Mesenteric fat pad (tissue), 1 donor: ENCODE data around the gene EEF1AKMT3. TPM values are rescaled to one million over a fixed set of nuclear protein-coding genes. Genes with fewer than 3 reads are reported as not detected.
A peak's percentile ranks its signal among the peaks of the same experiment; 100 is the strongest.
"Not testable (repeated sequence)": the region's sequence is repeated elsewhere in the genome, so short reads cannot be mapped to it uniquely, and the experiment has no call there.

Experiments
- DNase-seq: peaks from one replicate; pipeline ENCODE4 v3.0.0-alpha.2; 2020; ENCODE audit warnings: low spot score
- total RNA-seq: library from RNA; stranded (reverse); fragmentation: NEBNext Ultra II Directional; extraction: Animal tissue kit (Norgen Biotek cat#: 25700); gene quantifications from one replicate; pipeline ENCODE4 v1.2.1, GENCODE V29; 2021
- donor health status: DM: yes; HTN: yes; CAD: no.

EEF1AKMT3 gene
- total RNA-seq, 1 donor from 2014 or later, result 7.2 TPM

DNA sequence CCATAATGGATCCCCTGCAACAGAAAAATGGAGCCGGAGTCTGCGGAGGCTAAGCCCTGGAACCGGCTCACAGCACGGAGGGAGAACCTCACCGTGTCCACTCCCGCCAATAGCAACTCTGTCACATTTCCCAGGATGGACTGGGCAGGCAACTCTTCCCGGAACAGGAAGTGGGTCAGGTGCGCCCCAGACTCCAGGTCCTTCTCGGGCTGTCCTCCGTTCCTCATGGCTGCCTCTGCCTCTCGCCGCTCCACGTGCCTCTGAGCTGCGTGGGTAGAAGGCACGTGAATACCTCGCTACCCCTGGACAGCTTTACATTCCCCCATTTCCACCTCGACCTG, 7.8 kb upstream of the EEF1AKMT3 start:
- no peak for DNase-seq

DNA sequence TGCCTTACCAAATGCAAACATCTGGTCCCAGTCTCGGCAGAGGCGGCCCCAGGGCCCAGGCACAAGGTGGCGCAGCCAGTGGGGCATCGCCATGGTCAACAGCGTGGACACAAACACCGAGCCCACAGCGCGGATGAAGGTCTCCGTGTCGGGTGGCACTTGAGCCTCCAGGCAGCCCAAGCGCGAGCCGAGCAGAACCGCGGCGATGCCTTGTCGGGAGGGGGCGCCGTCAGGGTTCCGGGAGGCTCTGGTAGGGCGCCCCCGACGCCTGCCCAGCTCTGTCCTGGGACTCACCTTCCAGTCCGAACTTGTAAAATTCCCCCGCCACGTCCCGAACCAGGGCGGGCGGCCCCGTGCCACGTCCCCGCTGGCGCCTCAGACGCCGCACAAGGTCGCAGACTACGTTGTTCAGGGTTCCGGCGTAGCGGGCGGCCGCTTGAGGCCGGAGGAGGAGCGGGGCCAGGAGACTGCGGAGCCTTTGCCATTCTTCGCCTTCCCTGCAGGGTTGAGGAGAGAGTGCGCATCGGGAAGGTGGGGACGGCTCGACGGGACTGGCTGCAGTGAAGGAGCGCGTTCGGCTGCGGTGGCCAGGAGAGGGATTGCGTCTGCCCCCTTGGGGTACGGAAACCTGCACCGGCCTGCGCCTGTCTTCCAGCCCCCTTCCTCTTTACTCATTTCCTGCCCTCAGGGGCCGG, 7.3 kb upstream of the EEF1AKMT3 start:
- DNase-seq, result no peak

DNA sequence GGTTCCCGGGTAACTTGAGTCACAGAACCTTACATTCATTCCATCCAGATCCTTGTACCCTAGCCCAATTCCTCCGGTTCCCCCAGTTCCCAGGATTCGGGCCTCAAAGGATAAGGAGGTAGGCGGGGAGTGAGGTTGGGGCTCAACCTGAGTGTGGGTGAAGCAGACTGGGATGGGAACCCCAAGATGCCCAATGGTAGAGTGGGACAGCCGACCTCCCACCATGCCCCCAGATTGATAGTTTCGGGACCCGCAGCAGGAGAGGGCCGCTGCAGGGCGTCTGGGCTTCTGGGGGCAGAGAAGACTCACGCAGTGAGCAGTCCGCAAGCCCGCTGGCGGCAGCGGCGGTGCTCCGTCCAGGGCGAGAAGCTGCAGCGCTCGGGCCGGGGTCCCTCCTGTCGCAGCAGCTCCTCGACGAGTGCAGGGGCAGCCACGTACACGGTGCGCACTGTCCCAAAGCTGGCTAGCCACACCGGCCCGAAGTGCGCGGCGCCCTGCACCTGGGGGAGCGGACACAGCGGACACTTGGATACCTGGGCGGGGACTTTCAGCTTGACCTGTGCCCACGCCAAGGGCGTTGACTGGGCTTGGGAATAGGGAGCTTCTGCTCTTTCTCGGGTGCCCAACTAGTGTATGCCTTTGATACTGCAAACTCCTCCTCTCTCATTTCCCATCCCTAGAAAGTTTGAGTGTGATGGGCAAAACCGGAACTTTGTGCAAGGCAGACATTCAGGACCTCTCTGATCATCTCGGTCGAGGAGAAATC, 6.5 kb upstream of the EEF1AKMT3 start:
- no peak for DNase-seq

DNA sequence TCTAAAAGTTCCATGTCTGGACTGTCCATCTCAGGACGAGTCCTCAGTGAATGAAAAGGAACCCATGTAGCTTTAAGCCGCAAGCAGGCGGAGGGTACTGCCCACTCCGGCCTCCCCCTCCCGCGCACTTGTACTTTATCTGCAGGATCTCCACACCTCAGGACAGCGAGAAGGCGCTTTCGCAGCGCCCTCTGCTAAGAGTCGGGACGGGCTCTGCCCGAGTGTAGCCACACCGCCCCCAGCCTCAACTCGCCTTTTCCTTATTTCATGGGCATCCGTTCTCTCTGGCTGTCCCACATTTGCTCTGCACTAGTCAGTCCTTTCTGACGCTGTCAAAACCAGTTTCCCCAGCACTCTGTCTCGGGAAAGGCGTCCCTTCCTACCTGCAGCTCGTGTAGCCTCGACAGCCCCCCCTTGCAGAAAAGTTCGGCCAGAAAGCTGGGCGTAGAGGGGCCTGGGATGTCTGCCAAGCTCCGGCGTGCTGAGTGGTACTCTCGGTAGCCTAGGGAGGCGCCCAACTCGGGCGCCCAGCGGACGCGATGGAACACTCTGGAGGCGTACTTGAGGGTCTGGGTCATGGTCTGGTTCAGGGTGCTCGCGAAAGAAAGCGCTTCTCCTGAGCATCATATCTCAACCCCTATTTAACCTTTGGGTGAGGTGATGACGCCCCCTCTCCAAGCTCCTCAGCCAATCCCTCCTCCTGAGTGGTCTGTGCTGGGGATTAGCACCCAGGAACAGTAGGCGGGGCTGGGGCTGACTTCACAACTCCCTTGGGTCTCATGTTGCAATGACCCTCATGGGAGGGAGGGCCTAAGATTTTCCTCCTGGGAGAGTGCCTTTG, 5.7 kb upstream of the EEF1AKMT3 start, which contains the start of gene CYP27B1:
Gene CYP27B1 (minus strand): TSS at position 615 of the 841 bp plus-strand sequence. CDS start 37 bp downstream, at position 578.
- peak; percentile 89 for DNase-seq

DNA sequence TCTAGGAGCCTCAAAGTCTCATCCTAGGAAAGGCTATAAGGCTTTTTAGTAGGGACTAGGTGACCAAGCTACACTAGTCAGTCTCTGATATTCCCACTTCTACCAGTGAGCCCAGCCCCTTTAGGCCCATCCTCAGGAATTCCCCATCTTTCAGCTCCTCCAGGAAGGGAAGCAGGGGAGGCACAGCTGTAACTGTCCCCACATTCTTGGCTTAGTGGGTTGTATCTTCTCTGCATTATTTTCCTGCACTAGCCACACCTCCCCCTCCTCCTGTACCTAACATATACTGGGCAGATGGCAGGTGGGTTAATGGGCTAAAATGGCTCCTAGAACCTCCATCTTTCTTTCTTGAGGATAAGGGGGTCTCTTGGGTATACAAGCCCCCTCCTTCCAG, 5.1 kb upstream of the EEF1AKMT3 start:
- no peak for DNase-seq

DNA sequence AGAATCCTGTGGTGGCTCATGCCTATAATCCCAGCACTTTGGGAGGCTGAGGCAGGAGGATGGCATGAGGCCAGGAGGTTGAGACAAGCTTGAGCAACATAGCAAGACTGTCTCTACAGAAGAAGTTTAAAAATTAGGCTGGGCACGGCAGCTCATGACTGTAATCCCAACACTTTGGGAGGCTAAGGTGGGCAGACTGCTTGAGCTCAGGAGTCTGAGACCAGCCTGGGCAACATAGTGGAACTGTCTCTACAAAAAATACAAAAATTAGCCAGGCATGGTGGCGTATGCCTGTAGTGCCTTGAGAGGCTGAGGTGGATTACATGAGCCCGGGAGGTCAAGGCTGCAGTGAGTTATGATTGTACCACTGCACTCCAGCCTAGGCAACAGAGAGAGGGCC, 4.5 kb upstream of the EEF1AKMT3 start:
- peak; percentile 8 for DNase-seq

DNA sequence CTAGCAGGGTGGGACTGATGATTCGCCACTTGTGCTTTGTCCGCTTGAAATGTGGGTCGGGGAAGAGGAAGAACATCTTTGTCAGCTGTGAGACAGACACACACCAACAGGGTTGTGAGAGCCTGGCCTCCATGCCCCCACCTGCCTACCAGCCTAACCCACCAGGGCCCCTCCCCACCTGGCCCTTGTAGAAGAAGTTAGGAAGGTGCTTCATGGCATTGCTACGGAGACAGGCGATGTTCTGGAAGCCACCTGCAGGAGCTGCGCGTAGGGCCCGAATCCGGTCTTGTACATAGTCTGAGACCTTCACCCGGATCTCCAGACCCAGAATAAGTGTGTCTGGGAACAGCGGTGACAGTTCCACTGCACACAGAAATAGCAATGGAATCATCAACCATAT, 2.8 kb upstream of the EEF1AKMT3 start:
- DNase-seq, result peak; percentile 88

DNA sequence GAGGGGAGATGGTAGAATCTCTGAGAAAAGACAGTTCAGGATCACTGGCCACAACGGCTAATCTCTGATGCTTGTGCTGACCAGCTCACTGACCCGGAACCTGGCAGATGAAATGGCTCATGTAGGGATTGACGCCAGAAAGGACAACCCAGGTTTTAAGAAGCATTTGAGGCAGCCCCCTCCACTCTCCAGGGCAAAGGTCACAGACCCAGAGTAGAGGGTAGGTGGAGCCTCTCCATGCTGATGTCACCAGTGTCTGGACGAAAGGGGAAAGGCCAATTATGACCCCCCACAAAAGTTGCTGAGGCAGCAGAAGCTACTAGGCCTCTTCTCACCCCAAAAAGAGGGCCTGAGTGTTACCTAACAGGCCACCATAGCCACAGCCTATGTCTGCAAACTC, 1.7 kb upstream of the EEF1AKMT3 start:
- DNase-seq, result peak; percentile 20

DNA sequence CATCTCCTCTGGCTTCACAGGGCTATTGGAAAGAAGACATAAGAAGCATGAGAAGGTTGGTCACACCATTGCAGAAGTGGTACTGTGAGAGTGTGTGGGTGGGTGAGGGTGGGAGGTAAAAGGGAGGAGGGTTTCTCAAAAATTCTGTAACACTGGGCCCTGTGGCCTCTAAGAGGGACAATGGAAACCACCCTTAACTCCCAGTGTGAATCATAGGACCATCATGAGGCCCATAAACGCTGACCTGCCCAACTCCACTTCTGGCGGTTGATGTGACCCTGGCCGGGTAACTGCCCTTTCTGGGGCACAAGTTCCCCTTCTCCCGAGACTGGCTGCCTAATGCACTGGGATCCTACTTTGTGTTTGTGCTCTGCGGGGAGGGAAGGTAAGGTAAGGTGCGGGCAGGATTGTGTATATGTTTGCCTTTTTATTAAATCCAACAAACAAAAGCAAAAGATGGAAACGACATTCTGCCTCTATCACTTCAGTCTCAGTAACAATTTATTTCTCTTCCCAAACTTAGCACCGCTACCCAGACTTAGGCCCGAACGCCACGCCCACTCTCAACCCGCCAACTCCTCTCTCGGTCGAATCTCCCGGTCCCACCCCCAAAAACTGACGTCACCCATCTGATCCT, 1.1 kb upstream of the EEF1AKMT3 start:
- DNase-seq, result peak; percentile 92

DNA sequence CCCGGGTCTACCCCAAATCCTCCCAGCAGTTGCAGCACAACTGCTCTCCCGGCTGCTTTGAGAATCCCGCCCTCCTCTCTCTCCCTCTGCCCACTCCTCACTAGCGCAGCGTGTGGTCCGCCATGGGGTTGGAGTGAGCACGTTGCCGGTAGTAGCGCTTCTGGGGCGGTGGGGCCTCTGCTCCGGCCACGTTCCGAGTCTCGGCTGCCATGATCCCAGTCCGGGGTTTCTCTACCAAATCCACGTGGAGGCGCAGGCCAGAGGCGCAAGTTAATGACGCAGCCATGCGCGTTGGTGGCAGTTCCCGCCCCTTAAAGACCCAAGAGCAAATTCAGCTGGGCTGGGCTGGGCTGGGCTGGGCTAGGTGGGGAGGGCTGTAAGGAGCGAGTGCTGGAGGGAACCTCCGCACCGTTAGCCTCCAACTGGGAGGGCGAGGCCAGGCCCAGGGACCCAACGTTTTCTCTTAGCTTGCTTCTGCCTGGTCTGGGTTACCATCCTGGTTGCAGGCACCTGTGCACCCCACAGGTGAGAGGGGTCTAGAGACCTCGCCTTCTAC, 463 bp upstream of the EEF1AKMT3 start, which contains the start of gene METTL1:
Gene METTL1 (minus strand): TSS at position 233 of the 556 bp plus-strand sequence. CDS start 22 bp downstream, at position 211.
- peak; percentile 97 for DNase-seq

DNA sequence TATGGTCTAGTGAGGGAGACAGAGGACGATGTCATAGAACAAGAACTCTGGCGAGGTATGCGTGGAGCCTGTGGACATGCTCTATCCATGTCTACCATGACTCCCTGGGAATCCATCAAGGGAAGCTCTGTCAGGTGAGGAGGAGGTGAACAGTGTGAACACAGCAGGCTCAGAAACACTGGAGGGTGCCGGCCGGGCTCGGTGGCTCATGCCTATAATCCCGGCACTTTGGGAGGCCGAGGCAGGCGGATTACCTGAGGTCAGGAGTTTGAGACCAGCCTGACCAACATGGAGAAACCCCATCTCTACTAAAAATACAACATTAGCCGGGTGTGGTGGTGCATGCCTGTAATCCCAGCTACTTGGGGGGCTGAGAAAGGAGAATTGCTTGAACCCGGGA, 2.2 kb downstream of the EEF1AKMT3 start:
- not testable (repeated sequence) for DNase-seq

DNA sequence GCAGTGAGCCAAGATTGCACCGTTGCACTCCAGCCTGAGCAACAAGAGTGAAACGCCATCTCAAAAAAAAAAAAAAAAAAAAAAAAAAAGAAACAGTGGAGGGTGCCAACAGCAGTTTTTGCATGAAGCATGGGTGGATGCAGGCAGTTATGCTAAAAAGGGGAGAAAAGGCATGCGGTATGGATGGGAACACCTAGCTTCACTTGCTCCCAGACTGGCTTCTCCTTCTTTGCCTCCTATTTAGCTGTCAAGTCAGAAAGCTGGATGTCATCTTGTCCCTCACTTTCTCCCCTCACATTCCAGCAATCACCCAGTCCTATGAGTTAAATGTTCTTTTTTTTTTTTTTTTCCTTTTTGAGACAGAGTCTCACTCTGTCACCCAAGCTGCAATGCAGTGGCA, 2.6 kb downstream of the EEF1AKMT3 start:
- DNase-seq, result no peak

DNA sequence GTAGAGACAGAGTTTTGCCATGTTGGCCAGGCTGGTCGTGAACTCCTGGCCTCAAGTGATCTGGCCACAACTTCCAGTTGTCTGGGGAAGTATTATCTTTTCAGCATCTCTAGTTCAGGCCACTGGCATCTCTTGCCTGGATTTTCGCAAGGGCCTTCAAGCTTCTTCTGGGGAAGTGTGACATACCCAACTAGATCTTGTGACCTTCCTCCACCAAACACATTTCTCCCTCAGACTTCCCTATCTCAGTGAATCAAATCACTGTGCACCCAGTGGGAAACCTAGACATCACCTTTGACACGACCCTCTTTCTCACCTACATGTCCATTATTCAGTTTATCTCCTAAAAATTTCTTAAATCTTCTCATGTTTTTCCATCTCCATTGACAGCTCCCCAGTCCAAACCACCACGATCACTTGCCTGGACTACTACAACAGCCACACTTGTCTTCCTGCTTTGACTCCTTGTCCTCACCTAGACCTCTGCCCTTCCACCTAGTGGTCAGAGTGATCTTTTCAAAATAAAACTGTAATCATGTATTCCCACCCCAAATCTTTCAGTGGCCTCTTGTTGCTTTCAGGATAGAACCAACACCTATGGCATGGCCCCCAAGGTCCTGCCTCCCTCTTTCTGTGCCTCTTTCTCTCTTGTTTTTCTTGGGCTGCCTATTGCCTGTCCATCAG, 3.3 kb downstream of the EEF1AKMT3 start:
- no peak for DNase-seq

DNA sequence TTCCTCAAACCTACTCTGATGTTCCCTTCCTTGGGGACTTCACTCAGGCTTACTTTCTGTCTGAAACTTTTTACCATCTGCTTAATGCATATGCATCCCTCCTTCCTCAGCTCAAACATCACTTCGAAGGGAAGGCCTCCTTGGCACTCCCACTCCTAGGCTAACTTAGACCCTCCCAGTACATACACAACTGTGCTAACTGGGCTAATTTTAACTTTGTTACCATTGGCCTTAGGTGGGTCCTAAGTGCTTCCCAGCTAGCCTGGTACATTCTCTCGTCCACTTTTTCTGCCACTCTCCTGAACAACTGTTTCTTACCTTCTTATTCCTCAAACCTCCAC, 3.8 kb downstream of the EEF1AKMT3 start:
- no peak for DNase-seq

DNA sequence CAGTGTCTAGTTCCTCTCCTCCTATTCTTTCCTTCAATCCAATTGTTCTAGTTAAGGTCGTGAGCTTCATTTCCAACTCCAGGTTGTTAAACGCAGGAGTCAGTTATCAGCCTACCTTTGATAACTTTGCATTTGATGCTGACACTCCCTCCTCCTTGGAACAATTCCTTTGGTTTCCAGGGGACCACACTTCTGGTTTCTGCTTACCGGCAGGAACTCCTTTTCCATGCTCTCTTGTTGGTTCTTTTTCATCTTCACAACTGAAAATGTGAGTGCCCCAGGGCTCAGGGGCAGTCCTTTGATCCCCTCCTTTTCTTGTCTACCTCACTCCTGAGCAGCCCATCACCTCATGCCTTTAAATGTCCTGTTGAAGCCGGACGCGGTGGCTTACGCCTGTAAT, 5.0 kb downstream of the EEF1AKMT3 start:
- DNase-seq, result no peak

DNA sequence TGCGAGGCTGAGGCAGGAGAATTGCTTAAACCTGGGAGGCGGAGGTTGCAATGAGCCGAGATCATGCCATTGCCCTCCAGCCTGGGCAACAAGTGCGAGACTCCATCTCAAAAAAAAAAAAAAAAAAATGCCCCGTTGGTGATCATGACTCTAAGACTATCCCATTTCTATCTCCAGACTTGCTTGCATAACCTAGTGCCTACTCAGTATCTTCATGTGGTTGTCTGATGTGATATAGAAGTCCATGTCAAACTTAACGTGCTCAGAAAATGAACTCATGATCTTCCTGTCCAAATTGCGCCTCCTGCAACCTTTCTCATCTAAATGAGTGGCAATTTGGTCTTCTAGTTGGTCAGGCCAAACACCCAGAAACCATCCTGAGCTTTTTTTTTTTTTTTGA, 5.5 kb downstream of the EEF1AKMT3 start:
- no peak for DNase-seq

DNA sequence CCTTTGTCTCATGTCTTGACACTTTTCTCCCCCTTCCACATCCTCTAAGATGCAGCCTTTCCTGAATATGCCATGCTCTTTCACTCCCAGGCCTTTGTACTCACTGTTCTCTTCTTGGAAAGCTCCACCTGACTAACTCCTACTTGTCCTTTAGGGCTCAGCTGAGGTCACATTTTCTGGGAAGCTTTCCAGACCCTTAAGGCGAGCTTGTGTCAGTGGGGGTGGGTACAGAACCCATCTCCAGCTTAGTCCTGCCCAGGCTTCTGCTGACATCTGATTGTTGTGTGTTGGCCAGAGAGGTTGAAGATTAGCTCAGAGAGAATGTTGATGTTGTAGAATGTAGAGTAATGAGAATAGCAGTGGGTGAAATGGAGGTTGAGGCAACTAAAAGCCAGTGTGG, 7.3 kb downstream of the EEF1AKMT3 start:
- no peak for DNase-seq

DNA sequence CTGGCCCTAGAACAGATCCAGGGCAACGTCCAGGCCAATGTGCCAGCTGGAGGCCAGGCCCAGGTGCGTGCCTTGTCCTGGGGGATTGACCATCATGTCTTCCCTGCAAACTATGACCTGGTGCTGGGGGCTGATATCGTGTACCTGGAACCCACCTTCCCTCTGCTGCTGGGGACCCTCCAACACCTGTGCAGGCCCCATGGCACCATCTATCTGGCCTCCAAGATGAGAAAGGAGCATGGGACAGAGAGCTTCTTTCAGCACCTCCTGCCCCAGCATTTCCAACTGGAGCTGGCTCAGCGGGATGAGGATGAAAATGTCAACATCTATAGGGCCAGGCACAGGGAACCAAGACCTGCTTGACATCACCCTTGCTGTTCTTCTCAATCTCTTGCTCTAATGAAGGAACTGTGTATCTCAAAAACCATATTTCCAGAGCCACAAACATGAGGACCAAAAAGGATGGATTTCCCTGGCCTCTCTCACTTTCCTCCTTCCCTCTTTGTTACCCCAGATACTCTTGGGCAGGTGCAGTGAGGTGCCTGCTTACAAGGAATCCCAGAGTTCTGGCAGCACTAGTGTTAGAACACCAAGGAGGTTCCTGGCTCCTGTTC, 8.0 kb downstream of the EEF1AKMT3 start:
- DNase-seq, result no peak

DNA sequence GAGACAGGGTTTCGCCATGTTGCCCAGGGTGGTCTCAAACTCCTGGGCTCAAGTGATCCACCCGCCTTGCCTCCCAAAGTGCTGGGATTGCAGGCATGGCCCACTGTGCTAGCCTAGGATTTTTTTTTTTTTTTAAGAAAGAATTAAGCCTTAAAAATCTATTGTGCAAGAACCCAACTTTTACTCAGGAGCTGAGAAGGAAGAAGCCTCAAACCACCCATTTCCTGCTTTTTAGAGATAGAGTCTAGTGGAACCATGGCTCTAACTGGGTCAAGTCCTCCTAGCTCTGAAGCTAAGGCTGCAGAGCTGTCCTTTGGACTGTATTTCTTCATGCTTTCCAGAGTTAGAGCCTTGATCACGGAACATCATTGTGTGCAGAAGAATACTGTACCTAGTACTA, 8.8 kb downstream of the EEF1AKMT3 start:
- DNase-seq, result no peak

DNA sequence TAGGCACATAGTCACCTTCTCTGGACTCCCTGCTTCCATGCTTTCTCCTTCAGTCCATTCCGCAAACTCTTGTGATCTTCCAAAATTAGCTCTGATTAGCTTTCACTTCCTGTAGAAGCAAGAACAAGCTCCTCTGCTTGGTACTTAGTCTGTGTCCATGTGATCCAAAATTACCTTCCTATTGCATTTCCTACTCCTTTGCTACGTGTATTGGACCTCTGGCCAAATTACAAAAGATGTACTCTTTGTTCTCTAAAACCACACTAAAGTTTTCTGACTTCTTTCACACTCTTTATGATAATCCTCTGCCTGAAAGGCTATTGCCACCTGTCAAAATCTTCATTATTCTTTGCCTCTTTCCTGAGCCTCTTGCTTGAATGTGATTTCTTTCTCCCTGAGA, 9.4 kb downstream of the EEF1AKMT3 start:
- DNase-seq, result no peak
